Endometrium (tissue), 2 donors: Measurements from ENCODE around the gene ZNF212.
A peak's percentile ranks its signal among the peaks of the same experiment; 100 is the strongest.
"Not testable (repeated sequence)": the region's sequence is repeated elsewhere in the genome, so short reads cannot be mapped to it uniquely, and the experiment has no call there.

Experiments
- FAIRE-seq: peaks from 2 replicates; lab custom pipeline; 2012; peaks lifted over from hg19 to GRCh38; lab: Jason Lieb, UNC
- donor health status: control.
- donor health status: control.

Gene ZNF212

GRCh38 chr7:149253665-149254064 lies 14.2 kb downstream of the ZNF212 start:
- FAIRE-seq: no peak

- FAIRE-seq: no peak
These were observed 14.9 kb downstream of the ZNF212 start for GRCh38 chr7:149254181-149254858.

GRCh38 chr7:149255174-149255573 lies 15.7 kb downstream of the ZNF212 start:
- no peak for FAIRE-seq

- FAIRE-seq: no peak
These were observed 17.1 kb downstream of the ZNF212 start for GRCh38 chr7:149256568-149256967.

GRCh38 chr7:149257146-149257545 lies 17.7 kb downstream of the ZNF212 start:
- no peak for FAIRE-seq

- FAIRE-seq: no peak
These were observed 21.9 kb downstream of the ZNF212 start for GRCh38 chr7:149261316-149261828.

GRCh38 chr7:149261829-149262617 lies 22.6 kb downstream of the ZNF212 start, which contains the start of gene ZNF783:
Gene ZNF783 (plus strand): TSS chr7:149262196. CDS start chr7:149262334, 138 bp downstream.
- FAIRE-seq: no peak

GRCh38 chr7:149266451-149266850 lies 27.0 kb downstream of the ZNF212 start:
- no peak for FAIRE-seq

- FAIRE-seq: no peak
These were observed 28.3 kb downstream of the ZNF212 start for GRCh38 chr7:149267733-149268132.

- not testable (repeated sequence) for FAIRE-seq
These were observed 35.0 kb downstream of the ZNF212 start for GRCh38 chr7:149274424-149274823.

GRCh38 chr7:149277871-149278270 lies 38.4 kb downstream of the ZNF212 start:
- no peak for FAIRE-seq

- FAIRE-seq: no peak
These were observed 38.9 kb downstream of the ZNF212 start for GRCh38 chr7:149278396-149278795.

GRCh38 chr7:149279111-149279743 lies 39.8 kb downstream of the ZNF212 start:
- FAIRE-seq: no peak

- FAIRE-seq: no peak
These were observed 40.7 kb downstream of the ZNF212 start for GRCh38 chr7:149280151-149280550.

GRCh38 chr7:149280661-149281507 lies 41.4 kb downstream of the ZNF212 start:
- no peak for FAIRE-seq

- FAIRE-seq: no peak
These were observed 42.3 kb downstream of the ZNF212 start for GRCh38 chr7:149281508-149282330.

GRCh38 chr7:149282331-149282655 lies 42.8 kb downstream of the ZNF212 start:
- no peak for FAIRE-seq

- no peak for FAIRE-seq
These were observed 43.9 kb downstream of the ZNF212 start for GRCh38 chr7:149283321-149283720.

- FAIRE-seq: no peak
These were observed 44.9 kb downstream of the ZNF212 start for GRCh38 chr7:149284343-149284742.

- FAIRE-seq: peak; percentile 21
These were observed 45.6 kb downstream of the ZNF212 start for GRCh38 chr7:149284850-149285585.
